Stimulated activated CD8-positive, alpha-beta memory T cell treated with anti-CD3 and anti-CD28 coated beads, Interleukin-12 subunit alpha, Interleukin-12 subunit beta, amount 100 ng/mL, for 1 hour (primary cell): Measurements from ENCODE around the gene FBXL16.
"Not testable (repeated sequence)": the region's sequence is repeated elsewhere in the genome, so short reads cannot be mapped to it uniquely, and the experiment has no call there.

Experiments
- DNase-seq: peaks from one replicate; pipeline ENCODE4 v3.0.0-alpha.2; 2020; ENCODE audit warnings: low read depth

FBXL16 gene

DNA sequence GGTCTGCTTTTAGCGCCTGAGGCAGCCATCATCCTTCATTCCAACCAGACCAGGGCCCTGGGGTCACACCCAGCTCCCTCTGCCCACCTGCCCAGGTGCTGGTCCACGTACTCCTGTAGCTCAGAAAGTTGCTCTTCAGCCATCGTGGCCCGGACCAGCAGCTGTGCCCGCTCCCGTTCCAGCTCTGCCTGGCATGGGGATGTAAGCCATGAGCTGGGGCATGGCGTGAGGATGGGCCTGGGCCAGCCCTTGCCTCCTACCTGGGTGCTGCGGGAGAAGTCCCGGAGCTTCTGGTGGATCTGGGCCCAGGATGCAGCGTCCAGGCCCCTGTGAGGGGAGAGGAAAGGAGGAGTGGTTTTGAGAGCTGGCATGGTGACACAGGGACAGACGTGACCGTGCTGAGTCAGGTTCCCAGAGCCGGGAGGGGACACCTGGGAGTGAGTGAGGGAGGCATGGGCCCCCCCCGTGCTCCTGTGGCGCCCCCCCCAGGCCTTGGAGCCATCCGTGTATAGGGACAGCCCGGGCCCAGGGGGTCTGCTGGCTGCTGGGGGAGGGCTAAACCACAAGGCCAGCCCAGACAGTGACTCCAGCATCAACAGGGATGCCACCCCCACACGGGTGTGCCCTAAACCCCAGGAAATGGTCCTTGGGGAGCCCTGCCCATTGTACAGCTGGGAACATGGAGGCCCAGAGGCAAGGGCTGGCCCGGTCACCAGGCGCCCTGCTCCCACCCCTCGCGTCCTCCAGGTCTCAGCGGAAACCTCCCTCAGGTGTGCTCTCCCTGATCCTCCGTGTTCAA lies 17.4 kb upstream of the FBXL16 start:
- DNase-seq = no peak

DNA sequence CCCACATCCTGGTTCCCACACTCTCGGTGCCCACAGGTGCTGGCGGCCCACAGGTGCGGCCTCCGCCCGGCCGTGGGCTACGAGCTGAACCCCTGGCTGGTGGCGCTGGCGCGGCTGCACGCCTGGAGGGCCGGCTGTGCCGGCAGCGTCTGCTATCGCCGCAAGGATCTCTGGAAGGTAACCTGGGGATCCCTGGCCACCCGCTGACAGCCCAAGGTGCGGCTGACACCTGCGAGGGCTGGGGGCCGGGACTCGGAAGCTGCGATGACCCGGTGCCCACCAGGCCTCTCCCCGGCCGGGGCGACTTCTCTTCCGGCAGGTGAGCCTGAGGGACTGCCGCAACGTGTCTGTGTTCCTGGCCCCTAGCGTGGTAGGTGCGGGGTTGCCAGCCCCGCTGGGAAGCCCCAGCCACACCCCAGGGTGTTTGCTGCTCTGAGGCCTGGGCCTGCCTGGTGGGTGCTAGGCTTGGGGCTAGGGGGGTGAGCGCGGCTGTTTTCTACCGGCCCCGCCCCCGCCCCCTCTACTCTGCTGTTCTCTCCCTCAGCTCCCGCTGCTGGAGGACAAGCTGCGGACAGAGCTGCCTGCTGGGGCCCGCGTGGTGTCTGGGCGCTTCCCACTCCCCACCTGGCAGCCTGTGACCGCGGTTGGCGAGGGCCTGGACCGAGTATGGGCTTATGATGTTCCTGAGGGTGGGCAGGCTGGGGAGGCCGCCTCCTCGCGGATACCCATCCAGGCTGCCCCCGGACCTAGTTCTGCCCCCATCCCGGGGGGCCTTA lies 16.4 kb upstream of the FBXL16 start:
- DNase-seq = no peak

GRCh38 chr16:720990-721764 lies 15.6 kb upstream of the FBXL16 start, which contains the start of gene ANTKMT:
Gene ANTKMT, plus strand, starts transcription at chr16:721146. Its CDS starts 129 bp downstream, at chr16:721275.
- no peak for DNase-seq

DNA sequence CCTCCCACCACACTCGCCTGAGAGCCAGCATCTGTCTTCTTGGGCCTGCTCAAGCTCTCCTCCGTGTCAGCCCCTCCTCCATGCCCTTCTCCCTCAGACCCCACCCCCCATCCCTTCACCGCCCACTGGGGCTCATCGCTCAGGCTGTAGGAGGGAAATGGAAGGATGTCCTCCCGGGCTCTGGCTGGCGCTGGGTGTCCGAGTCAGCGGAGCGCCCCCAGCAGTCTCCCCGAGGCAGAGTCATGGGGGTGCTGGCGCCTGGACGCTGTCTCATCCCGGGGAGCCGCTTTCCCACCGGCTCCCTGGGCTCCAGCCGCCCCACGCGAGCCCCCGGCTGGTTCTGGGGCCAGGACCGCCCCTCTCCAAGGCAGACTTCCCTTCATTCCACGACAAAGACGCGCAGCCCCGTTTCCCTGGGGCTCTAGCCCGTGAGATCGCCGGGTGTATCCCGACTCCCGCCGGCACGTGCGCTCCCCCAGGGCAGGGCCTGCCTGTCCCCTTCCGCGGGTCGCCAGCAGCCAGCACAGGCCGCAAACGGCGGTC lies 14.9 kb upstream of the FBXL16 start:
- no peak for DNase-seq

GRCh38 chr16:719815-720446 lies 14.3 kb upstream of the FBXL16 start:
- DNase-seq = no peak

DNA sequence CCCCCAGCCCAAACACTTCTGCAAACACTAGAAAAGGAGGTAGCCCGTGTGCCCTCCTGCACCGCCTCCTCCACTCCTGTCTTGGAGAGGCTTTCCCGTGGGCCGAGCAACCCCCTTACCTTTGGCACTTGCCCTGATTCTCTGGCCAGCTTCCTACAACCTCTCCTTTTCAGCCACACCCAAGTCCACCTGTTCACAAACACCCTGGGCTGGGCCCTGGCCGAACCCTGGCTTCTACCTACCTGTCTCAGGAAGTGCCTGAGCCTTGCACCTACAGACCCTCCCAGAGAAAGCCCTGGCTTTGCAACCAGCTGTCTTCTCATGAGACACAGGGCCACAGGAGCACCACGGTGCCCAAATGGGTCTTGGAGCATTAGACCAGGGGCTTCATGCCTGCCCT lies 13.3 kb upstream of the FBXL16 start:
- no peak for DNase-seq

- DNase-seq = no peak
These were observed 12.8 kb upstream of the FBXL16 start for GRCh38 chr16:718389-718788.

- no peak for DNase-seq
These were observed 12.0 kb upstream of the FBXL16 start for GRCh38 chr16:717450-718245.

GRCh38 chr16:716768-717325 lies 11.2 kb upstream of the FBXL16 start:
- DNase-seq = no peak

- DNase-seq = no peak
These were observed 10.6 kb upstream of the FBXL16 start for GRCh38 chr16:716200-716568.

- DNase-seq = no peak
These were observed 10.0 kb upstream of the FBXL16 start for GRCh38 chr16:715477-716199.

GRCh38 chr16:714558-715476 lies 9.2 kb upstream of the FBXL16 start, which contains the start of gene METRN:
Gene METRN, plus strand, starts transcription at chr16:715118. Its CDS starts 172 bp downstream, at chr16:715290.
- DNase-seq = peak; percentile 80

DNA sequence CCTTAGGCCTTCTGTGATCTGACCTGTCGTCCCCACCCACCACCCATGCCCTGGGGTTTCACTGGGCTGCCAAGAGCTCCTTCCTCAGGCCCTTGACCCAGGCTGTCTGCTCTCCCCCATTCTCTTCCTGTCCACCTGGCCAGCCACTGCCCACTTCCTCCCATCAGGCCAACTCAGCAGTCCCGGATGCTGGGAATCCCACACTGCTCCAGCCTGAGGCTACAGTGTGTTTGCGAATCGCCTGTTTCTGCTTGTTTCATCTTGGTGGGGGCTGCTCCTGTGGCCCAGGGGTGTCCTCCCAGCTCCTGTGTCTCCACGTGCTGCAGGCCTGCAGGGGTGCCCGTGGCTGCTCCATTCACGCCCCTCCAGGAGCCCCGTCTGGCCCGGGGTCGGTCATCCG lies 8.5 kb upstream of the FBXL16 start:
- no peak for DNase-seq

DNA sequence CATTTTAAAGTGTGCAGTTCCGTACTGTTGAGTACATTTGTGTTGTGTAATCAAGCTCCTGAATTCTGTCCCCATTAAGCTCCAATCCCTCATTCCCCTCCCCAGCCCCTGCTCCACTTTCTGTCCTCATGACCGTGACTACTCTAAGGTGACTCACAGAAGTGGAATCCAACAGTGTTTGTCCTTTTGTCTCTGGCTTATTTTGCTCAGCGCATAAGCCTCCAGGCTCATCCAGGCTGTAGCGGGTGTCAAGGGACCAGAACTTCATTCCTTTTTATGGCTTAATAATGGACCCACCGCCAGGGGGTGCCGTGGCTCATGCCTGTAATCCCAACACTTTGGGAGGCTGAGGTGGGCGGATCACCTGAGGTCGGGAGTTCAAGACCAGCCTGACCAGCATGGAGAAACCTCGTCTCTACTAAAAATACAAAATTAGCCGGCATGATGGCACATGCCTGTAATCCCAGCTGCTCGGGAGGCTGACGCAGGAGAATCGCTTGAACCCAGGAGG lies 7.2 kb upstream of the FBXL16 start:
- not testable (repeated sequence) for DNase-seq

GRCh38 chr16:711548-712320 lies 6.1 kb upstream of the FBXL16 start:
- peak; percentile 64 for DNase-seq

GRCh38 chr16:711084-711483 lies 5.5 kb upstream of the FBXL16 start:
- no peak for DNase-seq

GRCh38 chr16:710500-711075 lies 5.0 kb upstream of the FBXL16 start:
- DNase-seq = no peak
